HG03565 (cell line): ENCODE data around the gene USP17L29.
"Not testable (repeated sequence)": the region's sequence is repeated elsewhere in the genome, so short reads cannot be mapped to it uniquely, and the experiment has no call there.

Experiments
- ATAC-seq: cut with Tn5 transposase; IDR thresholded peaks from one replicate; pipeline ENCODE4 v1.9.1; 2021; ENCODE audit warnings: mild to moderate bottlenecking, moderate library complexity; ENCODE audit not compliant: unreplicated experiment

USP17L29 gene

GRCh38 chr4:9353338-9353737 lies at the start of gene USP17L29:
USP17L29 (plus strand) TSS chr4:9353638; CDS start chr4:9353638, 0 bp downstream.
- ATAC-seq, result not testable (repeated sequence)

- not testable (repeated sequence) for ATAC-seq
Measured at GRCh38 chr4:9324191-9324590, 29.2 kb upstream of the USP17L29 start.

- not testable (repeated sequence) for ATAC-seq
Measured at GRCh38 chr4:9324865-9325264, 28.6 kb upstream of the USP17L29 start, which contains the start of gene USP17L24. USP17L24 (plus strand) TSS chr4:9325165; CDS start chr4:9325165, 0 bp downstream.

GRCh38 chr4:9329611-9330010 lies 23.8 kb upstream of the USP17L29 start, which contains the start of gene USP17L25:
USP17L25 (plus strand) TSS chr4:9329911; CDS start chr4:9329911, 0 bp downstream.
- ATAC-seq, result not testable (repeated sequence)

DNA sequence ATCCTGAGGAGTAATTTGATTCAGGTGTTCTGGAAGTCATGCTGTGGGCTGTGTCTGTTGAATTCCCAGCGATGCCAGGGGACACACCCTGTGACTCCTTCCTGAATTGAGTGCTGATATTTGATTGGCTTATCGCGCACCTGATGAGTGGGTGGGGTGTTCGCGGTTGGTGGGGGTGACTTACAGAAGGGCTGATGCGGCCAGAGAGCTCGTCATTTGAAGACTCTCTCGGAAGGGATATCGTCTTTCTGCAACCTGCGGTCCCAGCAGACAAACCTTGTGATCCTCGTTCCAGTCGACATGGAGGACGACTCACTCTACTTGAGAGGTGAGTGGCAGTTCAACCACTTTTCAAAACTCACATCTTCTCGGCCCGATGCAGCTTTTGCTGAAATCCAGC lies 19.1 kb upstream of the USP17L29 start, which contains the start of gene USP17L26:
Gene USP17L26, plus strand, starts transcription at position 301 of the 400 bp plus-strand sequence. Its CDS starts 0 bp downstream, at position 301.
- ATAC-seq, result not testable (repeated sequence)

DNA sequence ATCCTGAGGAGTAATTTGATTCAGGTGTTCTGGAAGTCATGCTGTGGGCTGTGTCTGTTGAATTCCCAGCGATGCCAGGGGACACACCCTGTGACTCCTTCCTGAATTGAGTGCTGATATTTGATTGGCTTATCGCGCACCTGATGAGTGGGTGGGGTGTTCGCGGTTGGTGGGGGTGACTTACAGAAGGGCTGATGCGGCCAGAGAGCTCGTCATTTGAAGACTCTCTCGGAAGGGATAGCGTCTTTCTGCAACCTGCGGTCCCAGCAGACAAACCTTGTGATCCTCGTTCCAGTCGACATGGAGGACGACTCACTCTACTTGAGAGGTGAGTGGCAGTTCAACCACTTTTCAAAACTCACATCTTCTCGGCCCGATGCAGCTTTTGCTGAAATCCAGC lies 14.3 kb upstream of the USP17L29 start, which contains the start of gene USP17L5:
Gene USP17L5, plus strand, starts transcription at position 301 of the 400 bp plus-strand sequence. Its CDS starts 0 bp downstream, at position 301.
- not testable (repeated sequence) for ATAC-seq

- not testable (repeated sequence) for ATAC-seq
Measured at GRCh38 chr4:9343848-9344247, 9.6 kb upstream of the USP17L29 start, which contains the start of gene USP17L27. USP17L27 (plus strand) TSS chr4:9344148; CDS start chr4:9344148, 0 bp downstream.

GRCh38 chr4:9348593-9348992 lies 4.8 kb upstream of the USP17L29 start, which contains the start of gene USP17L28:
USP17L28 (plus strand) TSS chr4:9348893; CDS start chr4:9348893, 0 bp downstream.
- ATAC-seq, result not testable (repeated sequence)

DNA sequence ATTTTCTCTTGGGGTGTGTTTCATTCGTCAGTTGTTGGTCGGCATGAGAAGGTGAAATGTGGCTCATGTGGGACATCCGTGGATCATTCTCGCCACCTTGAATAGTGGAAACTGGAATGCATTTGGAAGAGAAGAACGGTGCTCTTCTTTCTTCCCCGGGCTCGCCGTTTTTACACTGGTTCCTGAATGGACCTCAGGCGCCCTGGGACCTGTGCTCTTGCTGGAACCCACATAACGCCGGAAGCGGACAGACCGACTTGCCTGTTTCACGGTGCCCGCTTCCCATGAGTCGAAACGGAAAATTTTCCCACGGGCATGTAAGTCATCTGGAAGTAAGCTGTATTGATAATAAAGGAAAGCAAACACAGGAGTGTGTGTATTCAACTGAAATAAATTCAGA lies 2.6 kb upstream of the USP17L29 start:
- not testable (repeated sequence) for ATAC-seq

DNA sequence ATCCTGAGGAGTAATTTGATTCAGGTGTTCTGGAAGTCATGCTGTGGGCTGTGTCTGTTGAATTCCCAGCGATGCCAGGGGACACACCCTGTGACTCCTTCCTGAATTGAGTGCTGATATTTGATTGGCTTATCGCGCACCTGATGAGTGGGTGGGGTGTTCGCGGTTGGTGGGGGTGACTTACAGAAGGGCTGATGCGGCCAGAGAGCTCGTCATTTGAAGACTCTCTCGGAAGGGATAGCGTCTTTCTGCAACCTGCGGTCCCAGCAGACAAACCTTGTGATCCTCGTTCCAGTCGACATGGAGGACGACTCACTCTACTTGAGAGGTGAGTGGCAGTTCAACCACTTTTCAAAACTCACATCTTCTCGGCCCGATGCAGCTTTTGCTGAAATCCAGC lies 9.4 kb downstream of the USP17L29 start, which contains the start of gene USP17L30:
Gene USP17L30, plus strand, starts transcription at position 301 of the 400 bp plus-strand sequence. Its CDS starts 0 bp downstream, at position 301.
- ATAC-seq, result not testable (repeated sequence)

DNA sequence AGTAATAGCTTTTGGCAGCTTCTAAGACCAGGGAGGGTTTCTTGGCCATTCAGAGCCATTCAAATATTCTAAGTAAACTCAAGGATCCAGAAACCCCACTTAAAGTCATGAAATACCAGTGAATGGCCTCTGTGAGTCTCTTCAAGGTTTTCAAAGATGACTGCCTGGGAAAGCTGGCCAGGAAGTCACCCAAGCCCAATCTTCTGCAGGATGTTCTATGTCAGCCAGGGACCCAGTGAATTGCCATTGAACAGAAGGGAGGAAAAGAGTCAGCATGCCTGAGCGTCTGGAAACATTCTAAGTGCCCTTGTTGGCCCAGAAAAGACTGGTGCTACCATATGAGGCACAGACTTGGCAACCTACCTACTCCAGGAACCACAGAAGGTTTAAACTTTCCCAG lies 26.4 kb downstream of the USP17L29 start:
- not testable (repeated sequence) for ATAC-seq

DNA sequence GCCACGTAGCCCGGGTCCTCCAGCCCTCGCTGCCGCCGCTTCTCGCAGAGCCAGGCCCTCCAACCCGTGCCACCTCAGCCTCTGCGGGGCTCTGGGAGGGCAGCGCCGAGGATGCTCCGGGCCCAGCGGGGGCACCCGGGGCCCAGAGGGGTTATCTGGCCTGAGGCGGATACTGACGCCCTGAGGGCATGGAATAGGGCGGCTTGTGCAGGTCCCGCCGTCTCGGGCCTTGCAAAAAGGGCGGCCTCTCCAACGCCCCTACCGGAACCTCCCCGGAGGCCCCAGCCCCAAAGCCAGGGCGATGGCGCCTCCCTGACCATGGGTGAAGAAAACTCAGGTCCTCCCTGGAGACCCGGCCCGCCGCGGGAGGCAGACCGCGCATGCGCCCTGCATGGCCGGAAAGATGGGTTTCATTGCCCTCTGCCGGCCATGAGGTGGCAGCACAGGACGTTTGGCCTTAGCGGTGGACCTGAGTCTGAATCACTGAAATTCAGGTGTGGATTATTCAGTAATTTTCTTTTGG lies 27.6 kb downstream of the USP17L29 start:
- ATAC-seq, result not testable (repeated sequence)

DNA sequence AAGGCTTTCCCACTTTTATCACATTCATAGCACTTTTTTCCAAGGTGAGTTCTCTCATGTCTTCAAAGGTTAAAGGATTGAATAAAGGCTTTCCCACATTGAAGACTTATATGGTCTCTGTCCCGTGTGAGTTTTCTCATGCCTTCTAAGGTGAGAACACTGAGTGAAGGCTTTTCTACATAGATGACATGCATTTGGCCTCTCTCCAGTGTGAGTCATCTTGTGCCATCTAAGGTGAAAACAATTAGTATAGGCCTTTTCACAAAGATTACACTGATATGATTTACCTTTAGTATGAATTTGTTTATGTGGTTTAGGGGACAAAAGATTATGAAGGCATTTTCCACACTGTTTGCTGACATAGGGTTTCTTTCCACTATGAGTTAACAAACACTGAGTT lies 30.7 kb downstream of the USP17L29 start:
- no peak for ATAC-seq

GRCh38 chr4:9389001-9389400 lies 35.6 kb downstream of the USP17L29 start:
- ATAC-seq, result not testable (repeated sequence)
